HG03378 (cell line): ENCODE data around the gene ST3GAL5.
"Not testable (repeated sequence)": the region's sequence is repeated elsewhere in the genome, so short reads cannot be mapped to it uniquely, and the experiment has no call there.

Source experiments
- ATAC-seq: cut with Tn5 transposase; IDR thresholded peaks from one replicate; pipeline ENCODE4 v1.9.1; 2021; ENCODE audit warnings: mild to moderate bottlenecking, moderate library complexity; ENCODE audit not compliant: unreplicated experiment

Gene ST3GAL5

GRCh38 chr2:85894554-85895278, 5.9 kb upstream of the ST3GAL5 start:
- not testable (repeated sequence) for ATAC-seq

- no peak for ATAC-seq
Measured at GRCh38 chr2:85893428-85894258, 4.9 kb upstream of the ST3GAL5 start.

GRCh38 chr2:85892216-85892944, 3.6 kb upstream of the ST3GAL5 start:
- ATAC-seq, result no peak

GRCh38 chr2:85890522-85891176, 1.9 kb upstream of the ST3GAL5 start:
- ATAC-seq, result no peak

GRCh38 chr2:85889627-85890281, 964 bp upstream of the ST3GAL5 start:
- no peak for ATAC-seq

- no peak for ATAC-seq
Measured at GRCh38 chr2:85888020-85888683, 638 bp downstream of the ST3GAL5 start.

GRCh38 chr2:85887566-85888019, 1.2 kb downstream of the ST3GAL5 start:
- ATAC-seq, result no peak

- ATAC-seq, result no peak
Measured at GRCh38 chr2:85886590-85886989, 2.2 kb downstream of the ST3GAL5 start.

- no peak for ATAC-seq
Measured at GRCh38 chr2:85886141-85886540, 2.6 kb downstream of the ST3GAL5 start.

- not testable (repeated sequence) for ATAC-seq
Measured at GRCh38 chr2:85881781-85882180, 7.0 kb downstream of the ST3GAL5 start.

GRCh38 chr2:85880716-85881328, 8.0 kb downstream of the ST3GAL5 start:
- not testable (repeated sequence) for ATAC-seq

- no peak for ATAC-seq
Measured at GRCh38 chr2:85878719-85879370, 9.9 kb downstream of the ST3GAL5 start.

GRCh38 chr2:85875350-85876050, 13.3 kb downstream of the ST3GAL5 start:
- no peak for ATAC-seq

GRCh38 chr2:85873679-85874078, 15.1 kb downstream of the ST3GAL5 start:
- ATAC-seq, result no peak

GRCh38 chr2:85872536-85873161, 16.1 kb downstream of the ST3GAL5 start:
- no peak for ATAC-seq

- ATAC-seq, result no peak
Measured at GRCh38 chr2:85871494-85872164, 17.2 kb downstream of the ST3GAL5 start.

GRCh38 chr2:85868822-85869221, 20.0 kb downstream of the ST3GAL5 start:
- ATAC-seq, result no peak
